ENCODE data around the gene PEA15.

The PEA15 gene

GRCh38 chr1:160261893-160262794, 57.0 kb downstream of the PEA15 start, which contains the start of gene DCAF8 (continued):
- TF ChIP-seq ZFP37 (tag by site-specific recombination; IDR thresholded peaks at IDR 0.05): peak; percentile 93
- no peak for TF ChIP-seq ZNF114 (tag by site-specific recombination; IDR thresholded peaks at IDR 0.05)
- TF ChIP-seq ZBTB10 (tag by site-specific recombination; IDR thresholded peaks at IDR 0.05): peak; percentile 48; the same call in 1 of the 2 replicates
- no peak for TF ChIP-seq ZNF23 (tag by site-specific recombination; IDR thresholded peaks at IDR 0.05; ENCODE audit: borderline replicate concordance)
- no peak for TF ChIP-seq ZNF248 (tag by site-specific recombination; IDR thresholded peaks at IDR 0.05)
- TF ChIP-seq ZNF629 (tag by site-specific recombination; IDR thresholded peaks at IDR 0.05): peak; percentile 66; the same call in 1 of the 2 replicates
- TF ChIP-seq ZBTB8A (tag by site-specific recombination; IDR thresholded peaks at IDR 0.05): peak; percentile 59
- peak; percentile 43; the same call in 1 of the 2 replicates for TF ChIP-seq ZBTB6 (tag by site-specific recombination; IDR thresholded peaks at IDR 0.05)
- peak; percentile 54 for TF ChIP-seq GLIS2 (tag by site-specific recombination; IDR thresholded peaks at IDR 0.05)
- TF ChIP-seq ZBTB20 (tag by site-specific recombination; IDR thresholded peaks at IDR 0.05): peak; percentile 57; the same call in 1 of the 2 replicates
- TF ChIP-seq ZNF701 (tag by site-specific recombination; IDR thresholded peaks at IDR 0.05): no peak
- peak; percentile 90 for TF ChIP-seq ZSCAN5A (tag by site-specific recombination; IDR thresholded peaks at IDR 0.05)
- TF ChIP-seq KLF8 (tag by site-specific recombination; IDR thresholded peaks at IDR 0.05): peak; percentile 70; the same call in 1 of the 2 replicates
- TF ChIP-seq ZNF777 (tag by site-specific recombination; IDR thresholded peaks at IDR 0.05; ENCODE audit: borderline replicate concordance): peak; percentile 54; the same call in 1 of the 2 replicates
- TF ChIP-seq SCRT1 (tag by site-specific recombination; IDR thresholded peaks at IDR 0.05; ENCODE audit: borderline replicate concordance): no peak
- TF ChIP-seq ZNF791 (tag by site-specific recombination; IDR thresholded peaks at IDR 0.05): no peak
- no peak for TF ChIP-seq PRDM2 (tag by site-specific recombination; IDR thresholded peaks at IDR 0.05; ENCODE audit: borderline replicate concordance)
- TF ChIP-seq ZNF335 (tag by site-specific recombination; conservative IDR thresholded peaks at IDR 0.05): peak; percentile 68
- TF ChIP-seq ZFP3 (tag by site-specific recombination; IDR thresholded peaks at IDR 0.05; ENCODE audit: low read depth): no peak
- peak; percentile 64; the same call in 1 of the 2 replicates for TF ChIP-seq ZNF610 (tag by site-specific recombination; IDR thresholded peaks at IDR 0.05; ENCODE audit: borderline replicate concordance)
- 0 out of 2 replicates have a peak, but pooled peaks have one; percentile 38 for TF ChIP-seq ZNF394 (tag by site-specific recombination; IDR thresholded peaks at IDR 0.05; ENCODE audit: borderline replicate concordance)
- peak; percentile 37 for TF ChIP-seq ZNF585B (tag by site-specific recombination; IDR thresholded peaks at IDR 0.05)
- no peak for TF ChIP-seq ZNF169 (tag by site-specific recombination; IDR thresholded peaks at IDR 0.05)
- peak; percentile 72 for TF ChIP-seq ZXDB (tag by site-specific recombination; IDR thresholded peaks at IDR 0.05)
- TF ChIP-seq ELK4 (IDR thresholded peaks at IDR 0.05; ENCODE audit: borderline replicate concordance, low read depth, low read length): no peak
- TF ChIP-seq ZNF175 (tag by site-specific recombination; IDR thresholded peaks at IDR 0.05): no peak
- TF ChIP-seq ZNF776 (tag by site-specific recombination; IDR thresholded peaks at IDR 0.05; ENCODE audit: borderline replicate concordance): no peak
